ENCODE data around the gene ARL14. TPM values are rescaled to one million over a fixed set of nuclear protein-coding genes. Genes with fewer than 3 reads are reported as not detected.

ARL14 gene
- polyA plus RNA-seq, 4 donors = 0.23 to 0.24 TPM; not detected in 2

- DNase-seq (ENCODE audit: low read depth in 4 of 4, low spot score in 2 of 4) = no peak
Measured at GRCh38 chr3:160719710-160720109, 42.8 kb downstream of the ARL14 start.

GRCh38 chr3:160720123-160720746 lies 43.3 kb downstream of the ARL14 start:
- no peak for DNase-seq (ENCODE audit: low read depth in 4 of 4, low spot score in 2 of 4)

GRCh38 chr3:160722331-160722730 lies 45.4 kb downstream of the ARL14 start:
- no peak for DNase-seq (ENCODE audit: low read depth in 4 of 4, low spot score in 2 of 4)

- no peak for DNase-seq (ENCODE audit: low read depth in 4 of 4, low spot score in 2 of 4)
Measured at GRCh38 chr3:160725338-160725737, 48.4 kb downstream of the ARL14 start.

Other genes with a start within 250 kb of the ARL14 start
- gene TRIM59, start 227.4 kb upstream of the ARL14 start, polyA plus RNA-seq (ENCODE audit: insufficient read length in 4 of 4) = 10 to 100 TPM; 13.5 to 22.8 (median 16.6) TPM
- gene KPNA4, start 111.6 kb upstream of the ARL14 start, polyA plus RNA-seq (ENCODE audit: insufficient read length in 4 of 4) = 10 to 100 TPM; 69.1 to 84.1 (median 72.8) TPM
- gene PPM1L, start 79.1 kb downstream of the ARL14 start, polyA plus RNA-seq (ENCODE audit: insufficient read length in 4 of 4) = 1 to 10 TPM; 6.5 to 9.2 (median 7.4) TPM